Neural progenitor cell (in vitro differentiated cells): ENCODE measurements around the gene PRIMPOL. TPM values are rescaled to one million over a fixed set of nuclear protein-coding genes. Genes with fewer than 3 reads are reported as not detected.

Experiments
- DNase-seq: peaks from one replicate; pipeline ENCODE4 v3.0.0-alpha.2; 2016; ENCODE audit warnings: low spot score
- H2AFZ ChIP-seq: fragments of 200-600 bp; sonication (generic); replicated peaks from 2 replicates; pipeline ENCODE4 v1.6.1; 2016; ENCODE audit warnings: antibody characterized with exemption
- H3F3A ChIP-seq: fragments of 200-600 bp; sonication (generic); 2 replicates; pipeline ENCODE4 v1.6.1; 2016; ENCODE audit warnings: antibody characterized with exemption, low read depth
- H3K27ac ChIP-seq: fragments of 200-600 bp; sonication (generic); 2 replicates; pipeline ENCODE4 v1.5.1; 2016; ENCODE audit warnings: mild to moderate bottlenecking
- H3K27me3 ChIP-seq: fragments of 200-600 bp; sonication (generic); 2 replicates; pipeline ENCODE4 v1.6.1; 2016; ENCODE audit warnings: mild to moderate bottlenecking, moderate library complexity
- H3K36me3 ChIP-seq: fragments of 200-600 bp; sonication (generic); 2 replicates; pipeline ENCODE4 v1.5.1; 2016
- H3K4me1 ChIP-seq: fragments of 200-600 bp; sonication (generic); 2 replicates; pipeline ENCODE4 v1.6.1; 2016; ENCODE audit warnings: mixed run types
- H3K4me2 ChIP-seq: fragments of 200-600 bp; sonication (generic); 2 replicates; pipeline ENCODE4 v1.6.1; 2016
- H3K4me3 ChIP-seq: fragments of 200-600 bp; sonication (generic); 2 replicates; pipeline ENCODE4 v1.5.1; 2016
- H3K79me2 ChIP-seq: fragments of 200-600 bp; sonication (generic); 2 replicates; pipeline ENCODE4 v1.6.1; 2016; ENCODE audit warnings: low read depth
- H3K9ac ChIP-seq: fragments of 200-600 bp; sonication (generic); 2 replicates; pipeline ENCODE4 v1.6.1; 2016
- H3K9me3 ChIP-seq: fragments of 200-600 bp; sonication (generic); 2 replicates; pipeline ENCODE4 v1.5.1; 2016; ENCODE audit warnings: low read depth
- H4K20me1 ChIP-seq: fragments of 200-600 bp; sonication (generic); 2 replicates; pipeline ENCODE4 v1.6.1; 2016; ENCODE audit warnings: low read depth
- H3K27ac Mint-ChIP-seq: 3 replicates; pipeline ENCODE4 v1.8.0; 2021; ENCODE audit warnings: mixed read lengths
- H3K27me3 Mint-ChIP-seq: 2 replicates; pipeline ENCODE4 v1.8.0; 2022; ENCODE audit warnings: low read depth, mild to moderate bottlenecking, inconsistent platforms, moderate library complexity, mixed read lengths; ENCODE audit not compliant: insufficient read depth
- H3K36me3 Mint-ChIP-seq: 3 replicates; pipeline ENCODE4 v1.8.0; 2021; ENCODE audit warnings: mixed read lengths
- H3K4me1 Mint-ChIP-seq: 3 replicates; pipeline ENCODE4 v1.8.0; 2021; ENCODE audit warnings: mixed read lengths
- H3K4me3 Mint-ChIP-seq: 3 replicates; pipeline ENCODE4 v1.8.0; 2021; ENCODE audit warnings: mild to moderate bottlenecking, moderate library complexity, mixed read lengths
- H3K9me3 Mint-ChIP-seq: 3 replicates; pipeline ENCODE4 v1.8.0; 2020; ENCODE audit warnings: mixed read lengths
- EZH2 ChIP-seq: fragments of 200-600 bp; sonication (generic); IDR thresholded peaks from 2 replicates; pipeline ENCODE4 v1.6.1; 2017; ENCODE audit warnings: antibody characterized with exemption, mild to moderate bottlenecking, moderate library complexity
- EZH2phosphoT487 ChIP-seq: fragments of 200-600 bp; sonication (generic); IDR thresholded peaks from 2 replicates; pipeline ENCODE4 v1.6.1; 2017; ENCODE audit warnings: antibody characterized with exemption
- total RNA-seq: library from RNA; depleted of rRNA; stranded (reverse); fragments of >200 nt; gene quantifications from 2 replicates; pipeline ENCODE4 v1.2.3, GENCODE V29; 2015; ENCODE audit warnings: low replicate concordance
- TF ChIP-seq, protein P1 (sequence below): fragments of 200-600 bp; sonication (generic); IDR thresholded peaks from 2 replicates; pipeline ENCODE4 v1.5.1; 2017; ENCODE audit warnings: antibody characterized with exemption, mild to moderate bottlenecking

Gene PRIMPOL
- total RNA-seq, 1 donor from 2014 or later, result 46.6 TPM

DNA sequence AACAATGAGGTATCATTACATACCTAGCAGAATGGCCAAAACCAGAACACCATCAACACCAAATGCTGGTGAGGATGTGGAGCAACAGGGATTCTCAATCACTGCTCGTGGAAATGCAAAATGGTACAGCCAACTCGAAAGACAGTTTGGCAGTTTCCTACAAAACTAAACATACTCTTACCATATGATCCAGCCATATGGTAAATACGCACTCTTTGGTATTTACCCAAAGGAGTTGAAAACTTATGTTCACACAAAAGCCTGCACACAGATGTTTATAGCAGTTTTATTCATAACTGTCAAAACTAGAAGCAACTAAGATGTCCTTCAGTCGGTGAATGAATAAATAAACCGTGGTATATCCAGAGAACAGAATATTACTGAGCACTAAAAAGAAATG lies 8.1 kb upstream of the PRIMPOL start:
- H3K27ac Mint-ChIP-seq, result no peak overlapping the region
- no peak for DNase-seq
- Histone ChIP-seq H3K9ac (no peak overlapping the region), H3K27ac (no peak overlapping the region), H3K79me2 (peaks cover 81% of the 10 kb centered on the region), H3K9me3 (no peaks in the 10 kb centered on the region), H3K27me3 (no peaks in the 10 kb centered on the region), H4K20me1 (peaks cover 17% of the 10 kb centered on the region), H2AFZ (no peak overlapping the region), H3K4me1 (peaks cover 15% of the 10 kb centered on the region), H3K4me2 (no peak overlapping the region), H3K4me3 (no peak overlapping the region), H3F3A (peaks cover 4% of the 10 kb centered on the region), H3K36me3 (no peaks in the 10 kb centered on the region)
- H3K36me3 Mint-ChIP-seq, result peaks cover 20% of the 10 kb centered on the region
- H3K4me3 Mint-ChIP-seq, result no peak overlapping the region
- peaks cover 2% of the 10 kb centered on the region for H3K27me3 Mint-ChIP-seq
- H3K4me1 Mint-ChIP-seq, result peaks cover 51% of the 10 kb centered on the region
- TF ChIP-seq EZH2phosphoT487, result no peak
- TF ChIP-seq, protein P1, sequence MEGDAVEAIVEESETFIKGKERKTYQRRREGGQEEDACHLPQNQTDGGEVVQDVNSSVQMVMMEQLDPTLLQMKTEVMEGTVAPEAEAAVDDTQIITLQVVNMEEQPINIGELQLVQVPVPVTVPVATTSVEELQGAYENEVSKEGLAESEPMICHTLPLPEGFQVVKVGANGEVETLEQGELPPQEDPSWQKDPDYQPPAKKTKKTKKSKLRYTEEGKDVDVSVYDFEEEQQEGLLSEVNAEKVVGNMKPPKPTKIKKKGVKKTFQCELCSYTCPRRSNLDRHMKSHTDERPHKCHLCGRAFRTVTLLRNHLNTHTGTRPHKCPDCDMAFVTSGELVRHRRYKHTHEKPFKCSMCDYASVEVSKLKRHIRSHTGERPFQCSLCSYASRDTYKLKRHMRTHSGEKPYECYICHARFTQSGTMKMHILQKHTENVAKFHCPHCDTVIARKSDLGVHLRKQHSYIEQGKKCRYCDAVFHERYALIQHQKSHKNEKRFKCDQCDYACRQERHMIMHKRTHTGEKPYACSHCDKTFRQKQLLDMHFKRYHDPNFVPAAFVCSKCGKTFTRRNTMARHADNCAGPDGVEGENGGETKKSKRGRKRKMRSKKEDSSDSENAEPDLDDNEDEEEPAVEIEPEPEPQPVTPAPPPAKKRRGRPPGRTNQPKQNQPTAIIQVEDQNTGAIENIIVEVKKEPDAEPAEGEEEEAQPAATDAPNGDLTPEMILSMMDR, result no peak
- no peak for TF ChIP-seq EZH2
- no peaks in the 10 kb centered on the region for H3K9me3 Mint-ChIP-seq

DNA sequence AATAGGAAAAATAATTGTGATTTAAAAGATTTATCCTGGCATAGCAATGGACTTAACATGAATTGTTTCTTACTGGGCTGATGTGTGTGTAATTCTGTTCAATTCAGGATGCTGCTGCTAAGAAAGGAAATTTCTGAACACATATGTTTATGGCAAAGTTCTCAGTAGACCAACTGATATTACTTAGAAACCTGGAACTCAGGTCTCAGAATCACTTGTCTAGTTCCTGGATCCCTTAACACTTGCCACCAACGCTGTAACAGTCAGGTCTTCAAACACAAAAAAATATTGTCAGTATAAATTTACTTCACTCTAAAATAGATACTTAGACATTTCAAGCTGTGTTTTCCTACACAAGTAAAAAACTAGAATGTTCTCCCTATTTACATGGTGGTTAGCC lies 5.8 kb upstream of the PRIMPOL start:
- H3K27me3 ChIP-seq, result no peaks in the 10 kb centered on the region
- H3K27ac Mint-ChIP-seq, result peak overlapping the region; percentile 86
- H3K27ac ChIP-seq, result no peak overlapping the region
- H3K4me1 ChIP-seq, result peaks cover 20% of the 10 kb centered on the region
- peaks cover 98% of the 10 kb centered on the region for H3K79me2 ChIP-seq
- H3F3A ChIP-seq, result peaks cover 10% of the 10 kb centered on the region
- H3K9me3 Mint-ChIP-seq, result no peaks in the 10 kb centered on the region
- no peak overlapping the region for H3K9ac ChIP-seq
- H3K4me3 Mint-ChIP-seq, result peak overlapping the region; percentile 59
- H3K4me3 ChIP-seq, result no peak overlapping the region
- H3K9me3 ChIP-seq, result no peaks in the 10 kb centered on the region
- peaks cover 56% of the 10 kb centered on the region for H3K4me1 Mint-ChIP-seq
- DNase-seq, result no peak
- TF ChIP-seq, protein P1, result no peak
- TF ChIP-seq EZH2phosphoT487 (no peak), EZH2 (no peak)
- H3K36me3 ChIP-seq, result no peaks in the 10 kb centered on the region
- peaks cover 40% of the 10 kb centered on the region for H4K20me1 ChIP-seq
- no peak overlapping the region for H2AFZ ChIP-seq
- no peak overlapping the region for H3K4me2 ChIP-seq
- H3K27me3 Mint-ChIP-seq, result peaks cover 2% of the 10 kb centered on the region
- H3K36me3 Mint-ChIP-seq, result peaks cover 20% of the 10 kb centered on the region

DNA sequence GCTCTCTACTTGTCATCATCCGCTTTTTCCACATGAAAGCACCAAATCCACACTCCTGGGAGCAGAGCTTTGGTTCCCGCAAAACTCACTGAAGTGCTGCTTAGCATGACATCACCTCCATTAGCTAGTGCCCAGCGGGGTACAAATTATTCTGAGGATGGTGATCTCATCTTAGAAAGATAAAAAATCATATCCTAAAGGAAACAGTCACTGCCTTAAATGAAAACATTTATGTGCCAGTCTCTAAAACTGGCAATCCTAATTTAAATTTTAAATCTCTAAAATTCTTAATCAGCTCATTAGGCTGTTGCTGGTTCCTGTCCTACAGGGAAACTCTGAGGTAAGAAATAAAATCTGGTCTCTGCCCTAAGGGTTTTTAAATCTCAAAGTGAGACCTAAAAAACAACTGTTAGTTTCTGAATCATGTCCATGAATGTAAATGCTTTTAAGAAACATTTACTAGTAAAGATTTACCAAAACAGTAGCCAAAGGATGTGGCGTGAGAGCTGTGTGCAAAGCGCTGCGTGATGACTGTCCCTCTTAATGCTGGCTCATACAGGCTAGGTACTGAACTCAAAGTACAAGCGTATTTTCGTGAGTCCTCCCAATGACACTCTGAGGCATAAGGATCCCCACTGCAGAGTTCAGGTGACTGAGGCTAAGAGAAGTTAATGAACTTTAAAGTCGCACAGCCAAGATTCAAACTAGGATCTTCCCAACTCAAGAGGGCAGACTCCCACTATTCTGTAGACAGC lies 4.8 kb upstream of the PRIMPOL start:
- peak overlapping the region; percentile 10 for H3K4me3 Mint-ChIP-seq
- DNase-seq, result no peak
- TF ChIP-seq EZH2 (no peak), EZH2phosphoT487 (no peak)
- TF ChIP-seq, protein P1, result no peak
- H3K4me1 ChIP-seq, result peaks cover 20% of the 10 kb centered on the region
- peaks cover 92% of the 10 kb centered on the region for H3K79me2 ChIP-seq
- H3K27me3 ChIP-seq, result no peaks in the 10 kb centered on the region
- no peaks in the 10 kb centered on the region for H3K9me3 ChIP-seq
- no peak overlapping the region for H3K27ac ChIP-seq
- peaks cover 52% of the 10 kb centered on the region for H3K4me1 Mint-ChIP-seq
- H3K9me3 Mint-ChIP-seq, result no peaks in the 10 kb centered on the region
- no peak overlapping the region for H3K9ac ChIP-seq
- H3K27ac Mint-ChIP-seq, result no peak overlapping the region
- H4K20me1 ChIP-seq, result peaks cover 42% of the 10 kb centered on the region
- peaks cover 17% of the 10 kb centered on the region for H3F3A ChIP-seq
- H3K27me3 Mint-ChIP-seq, result peaks cover 2% of the 10 kb centered on the region
- peak overlapping the region; percentile 9 for H3K4me2 ChIP-seq
- peaks cover 17% of the 10 kb centered on the region for H3K36me3 Mint-ChIP-seq
- no peak overlapping the region for H2AFZ ChIP-seq
- no peak overlapping the region for H3K4me3 ChIP-seq
- H3K36me3 ChIP-seq, result no peaks in the 10 kb centered on the region
